NCI-H1105 (cell line): ENCODE data around the gene SH3BP5.

Experiments used
- DNase-seq: peaks from one replicate; lab custom pipeline; 2025; lab: John Stamatoyannopoulos, UW

SH3BP5 gene

GRCh38 chr3:15243822-15244482 lies 88.4 kb downstream of the SH3BP5 start:
- no peak for DNase-seq

GRCh38 chr3:15241341-15241740 lies 91.0 kb downstream of the SH3BP5 start:
- DNase-seq: no peak

GRCh38 chr3:15229262-15229661 lies 103.1 kb downstream of the SH3BP5 start:
- DNase-seq: no peak

GRCh38 chr3:15228147-15228546 lies 104.2 kb downstream of the SH3BP5 start:
- DNase-seq: no peak

- DNase-seq: no peak
Measured at GRCh38 chr3:15223685-15224572, 108.5 kb downstream of the SH3BP5 start.

- DNase-seq: no peak
Measured at GRCh38 chr3:15221574-15222217, 110.7 kb downstream of the SH3BP5 start.

- no peak for DNase-seq
Measured at GRCh38 chr3:15220661-15221060, 111.7 kb downstream of the SH3BP5 start.

GRCh38 chr3:15220056-15220455 lies 112.3 kb downstream of the SH3BP5 start:
- no peak for DNase-seq

GRCh38 chr3:15218689-15219088 lies 113.7 kb downstream of the SH3BP5 start:
- DNase-seq: no peak

- no peak for DNase-seq
Measured at GRCh38 chr3:15217841-15218267, 114.5 kb downstream of the SH3BP5 start.

GRCh38 chr3:15217011-15217671 lies 115.2 kb downstream of the SH3BP5 start:
- no peak for DNase-seq

GRCh38 chr3:15216501-15216900 lies 115.9 kb downstream of the SH3BP5 start:
- no peak for DNase-seq

GRCh38 chr3:15215996-15216395 lies 116.4 kb downstream of the SH3BP5 start:
- DNase-seq: no peak

GRCh38 chr3:15214758-15215157 lies 117.6 kb downstream of the SH3BP5 start:
- DNase-seq: no peak

- no peak for DNase-seq
Measured at GRCh38 chr3:15211937-15212336, 120.4 kb downstream of the SH3BP5 start.

GRCh38 chr3:15207836-15208504 lies 124.4 kb downstream of the SH3BP5 start:
- no peak for DNase-seq

GRCh38 chr3:15206662-15207576 lies 125.5 kb downstream of the SH3BP5 start:
- no peak for DNase-seq

- DNase-seq: no peak
Measured at GRCh38 chr3:15205934-15206661, 126.3 kb downstream of the SH3BP5 start, which contains the start of gene CAPN7. Gene CAPN7, plus strand, starts transcription at chr3:15206246. Its CDS starts 250 bp downstream, at chr3:15206496.

GRCh38 chr3:15205482-15205933 lies 126.9 kb downstream of the SH3BP5 start:
- no peak for DNase-seq
